Measurements from ENCODE around the gene FGF12.

GRCh38 chr3:192091831-192092230 is 635.5 kb downstream of the FGF12 start:
- TF ChIP-seq POLR2AphosphoS5 (IDR thresholded peaks at IDR 0.05; ENCODE audit: low read depth, low read length) (no peak), REST (IDR thresholded peaks at IDR 0.05; ENCODE audit: insufficient read depth in 1 of 2, low read depth in 2 of 2, low read length in 2 of 2) (no peak), SIN3A (IDR thresholded peaks at IDR 0.05; ENCODE audit: borderline replicate concordance, insufficient read depth, low read length) (no peak), FOXP2 (optimal IDR thresholded peaks at IDR 0.05; ENCODE audit: borderline replicate concordance, extremely low read depth, extremely low read length, insufficient read depth) (no peak)
